ENCODE measurements around the gene SLC49A4. TPM values are rescaled to one million over a fixed set of nuclear protein-coding genes. Genes with fewer than 3 reads are reported as not detected.

Gene SLC49A4
- total and polyA plus RNA-seq, 2 of the 8 experiments (the other 6 are each of a cell fraction or from before 2014, with no cell fraction given), result 9.5 to 10.2 TPM

DNA sequence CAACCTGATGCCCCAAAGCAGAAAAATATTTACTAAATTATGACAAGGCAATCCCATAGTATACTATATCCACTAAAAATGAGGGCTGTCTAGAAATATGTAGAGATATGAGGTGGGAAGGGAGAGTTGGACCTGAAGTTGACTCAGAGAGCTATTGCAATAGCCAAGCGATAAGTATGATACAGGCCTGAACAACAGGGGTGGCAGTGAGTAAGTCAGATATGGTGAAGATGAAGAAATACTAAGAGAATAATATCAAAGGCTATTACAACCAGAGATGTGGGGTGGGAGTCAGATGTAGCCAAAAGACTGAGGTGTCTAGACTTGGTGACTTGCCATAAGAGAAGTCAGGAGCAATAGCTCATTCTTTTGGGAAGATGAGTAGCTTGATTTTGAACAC, 10.4 kb upstream of the SLC49A4 start:
- Histone ChIP-seq H2BK5ac (ENCODE audit: low read depth, low read length) (no peak overlapping the region), H2BK120ac (replicated peaks; ENCODE audit: low read depth, low read length) (no peak overlapping the region), H2AK5ac (ENCODE audit: low read depth, low read length) (no peak overlapping the region), H3K4ac (replicated peaks; ENCODE audit: insufficient read length, low read depth, low read length) (no peak overlapping the region), H2BK12ac (ENCODE audit: low read depth, low read length) (no peak overlapping the region), H3K27me3 (replicated peaks in 1 of 4; ENCODE audit: control insufficient read depth in 3 of 4, extremely low read depth in 1 of 4, insufficient read depth in 3 of 4, low read length in 3 of 4) (no peaks in the 10 kb centered on the region), H4K91ac (replicated peaks; ENCODE audit: insufficient read length, low read length) (no peak overlapping the region), H3K4me1 (replicated peaks in 1 of 4; ENCODE audit: control insufficient read depth in 3 of 4, insufficient read depth in 4 of 4, low read length in 3 of 4) (no peaks in the 10 kb centered on the region), H2BK15ac (ENCODE audit: low read length) (no peak overlapping the region), H4K20me1 (replicated peaks in 1 of 2; ENCODE audit: control insufficient read depth in 1 of 2, insufficient read depth in 2 of 2, low read length in 2 of 2) (no peaks in the 10 kb centered on the region), H2AFZ (ENCODE audit: low read length) (no peak overlapping the region), H3K18ac (ENCODE audit: extremely low read depth, low read length) (no peak overlapping the region), H3K9ac (replicated peaks in 1 of 4; ENCODE audit: extremely low read depth in 1 of 4, low read depth in 3 of 4, low read length in 3 of 4) (no peak overlapping the region), H4K8ac (ENCODE audit: extremely low read depth, insufficient read depth, low read length) (no peak overlapping the region), H3K9me3 (ENCODE audit: insufficient read depth in 2 of 2, low read depth in 1 of 2, low read length in 1 of 2) (peaks cover 0 to 8% of the 10 kb centered on the region in 2 experiments; a peak in 3 of 4 replicates), H3K23me2 (ENCODE audit: low read depth, low read length) (no peaks in the 10 kb centered on the region), H3K56ac (replicated peaks; ENCODE audit: insufficient read length, low read depth, low read length) (no peak overlapping the region), H3K4me2 (ENCODE audit: insufficient read depth in 1 of 2, low read depth in 2 of 2, low read length in 2 of 2) (no peak overlapping the region), H3K4me3 (ENCODE audit: extremely low read depth in 1 of 4, insufficient read depth in 2 of 4, low read depth in 3 of 4, low read length in 4 of 4) (no peak overlapping the region), H4K5ac (ENCODE audit: insufficient read length, low read depth, low read length) (no peak overlapping the region), H3K36me3 (ENCODE audit: control insufficient read depth in 2 of 4, insufficient read depth in 4 of 4, low read length in 3 of 4) (peaks cover 0 to 6% (median 0%) of the 10 kb centered on the region in 4 experiments; a peak in 2 of 8 replicates), H2BK20ac (ENCODE audit: low read length) (no peak overlapping the region), H3K27ac (ENCODE audit: low read depth, low read length) (no peak overlapping the region), H3K14ac (ENCODE audit: insufficient read length) (no peak overlapping the region), H3K79me2 (ENCODE audit: control insufficient read depth in 1 of 2, insufficient read depth in 2 of 2, low read length in 2 of 2) (peaks cover 0 to 7% of the 10 kb centered on the region in 2 experiments; a peak in 3 of 4 replicates), H3K23ac (ENCODE audit: insufficient read length) (no peak overlapping the region), H3K79me1 (ENCODE audit: low read depth, low read length) (no peaks in the 10 kb centered on the region)
- FAIRE-seq (no peak), DNase-seq (ENCODE audit: low read depth in 1 of 2, low spot score in 2 of 2) (no peak)
- TF ChIP-seq RBBP5 (IDR thresholded peaks at IDR 0.05; ENCODE audit: borderline replicate concordance, low read depth, low read length) (no peak), CEBPB (IDR thresholded peaks at IDR 0.05; ENCODE audit: low read depth, low read length) (no peak), RXRA (IDR thresholded peaks at IDR 0.05; ENCODE audit: insufficient read depth, low read depth, low read length) (no peak)
- TF ChIP-seq, protein P1, sequence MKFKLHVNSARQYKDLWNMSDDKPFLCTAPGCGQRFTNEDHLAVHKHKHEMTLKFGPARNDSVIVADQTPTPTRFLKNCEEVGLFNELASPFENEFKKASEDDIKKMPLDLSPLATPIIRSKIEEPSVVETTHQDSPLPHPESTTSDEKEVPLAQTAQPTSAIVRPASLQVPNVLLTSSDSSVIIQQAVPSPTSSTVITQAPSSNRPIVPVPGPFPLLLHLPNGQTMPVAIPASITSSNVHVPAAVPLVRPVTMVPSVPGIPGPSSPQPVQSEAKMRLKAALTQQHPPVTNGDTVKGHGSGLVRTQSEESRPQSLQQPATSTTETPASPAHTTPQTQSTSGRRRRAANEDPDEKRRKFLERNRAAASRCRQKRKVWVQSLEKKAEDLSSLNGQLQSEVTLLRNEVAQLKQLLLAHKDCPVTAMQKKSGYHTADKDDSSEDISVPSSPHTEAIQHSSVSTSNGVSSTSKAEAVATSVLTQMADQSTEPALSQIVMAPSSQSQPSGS (IDR thresholded peaks at IDR 0.05; ENCODE audit: low read length), result no peak
- ChIA-PET CTCF (ENCODE audit: partially characterized antibody) (interaction anchor here (0.8 to 1.2 kb wide), 3 partner anchors 11 to 171 kb away, joined by 3 read pairs; no protein-coding TSS in a partner anchor), POLR2A (ENCODE audit: partially characterized antibody) (interaction anchor here (2.2 kb wide), 1 partner anchor 9 kb away, joined by 11 read pairs; the partner anchor contains the start of gene HSPBAP1)
- WGBS, 2 experiments (ENCODE audit: extremely low coverage in 1 of 2, insufficient coverage in 1 of 2, insufficient read length in 1 of 2, insufficient replicate concordance in 2 of 2, low coverage in 1 of 2, low lambda C conversion rate in 2 of 2, missing lambda C conversion rate in 1 of 2), result 91% methylated on average over 1 of the region's 1 CpG; no CpG with 5 or more reads in 1 of the 2 experiments

Measured in H1 (cell line).